ENCODE measurements around the gene SMARCAL1. TPM values are rescaled to one million over a fixed set of nuclear protein-coding genes. Genes with fewer than 3 reads are reported as not detected.
A peak's percentile ranks its signal among the peaks of the same experiment; 100 is the strongest.

Gene SMARCAL1
- total and polyA plus RNA-seq, 2 of the 13 experiments (the other 11 are each of a cell fraction or from before 2014, with no cell fraction given): 12.7 to 21.3 TPM

GRCh38 chr2:216503159-216503629 is 90.9 kb downstream of the SMARCAL1 start (continued):
- TF ChIP-seq SNAPC4 (CRISPR knock-in tag; IDR thresholded peaks at IDR 0.05) (0 out of 2 replicates have a peak, but pooled peaks have one; percentile 4), SOX6 (IDR thresholded peaks at IDR 0.05) (no peak), SOX6 (CRISPR knock-in tag; IDR thresholded peaks at IDR 0.05) (no peak), ZBTB3 (CRISPR knock-in tag; IDR thresholded peaks at IDR 0.05; ENCODE audit: borderline replicate concordance, low read depth) (no peak), NFIB (CRISPR knock-in tag; IDR thresholded peaks at IDR 0.05; ENCODE audit: borderline replicate concordance) (0 out of 2 replicates have a peak, but pooled peaks have one; percentile 19), POLR2A (IDR thresholded peaks at IDR 0.05; ENCODE audit: insufficient read depth in 1 of 2, low read depth in 2 of 2, low read length in 2 of 2) (peak; percentile 32 to 44), ZNF770 (CRISPR knock-in tag; IDR thresholded peaks at IDR 0.05) (peak; percentile 69; the same call in 1 of the 2 replicates)
